Purkinje cell (primary cell): Measurements from ENCODE around the gene FOLR3. TPM values are rescaled to one million over a fixed set of nuclear protein-coding genes. Genes with fewer than 3 reads are reported as not detected.

Experiments used
- polyA plus RNA-seq: library from polyadenylated mRNA; unstranded; fragments of >200 nt; fragmentation: Nextera tagmentation; gene quantifications from 2 replicates; pipeline ENCODE4 v1.2.1, GENCODE V29; 2014

The FOLR3 gene
- polyA plus RNA-seq = not detected in 2 replicates

GRCh38 chr11:72135473-72135872 is at the start of gene FOLR3:
TSS of gene FOLR3 (plus strand) at chr11:72135725. CDS start at chr11:72135953, 228 bp downstream.

GRCh38 chr11:72102946-72103753 is 32.4 kb upstream of the FOLR3 start, which contains the start of gene LAMTOR1:
TSS of gene LAMTOR1 (minus strand) at chr11:72103297. CDS start at chr11:72103224, 73 bp downstream.

GRCh38 chr11:72105888-72106287 is 29.6 kb upstream of the FOLR3 start, which contains the start of gene TOMT:
TSS of gene TOMT (plus strand) at chr11:72105924. CDS start at chr11:72105952, 28 bp downstream.

GRCh38 chr11:72112143-72112977 is 23.2 kb upstream of the FOLR3 start, which contains the start of gene ANAPC15:
TSS of gene ANAPC15 (minus strand) at chr11:72112695. CDS start at chr11:72111276, 1,419 bp downstream.

Other genes with a start within 250 kb of the FOLR3 start
- 2.5 and 10.6 TPM in 2 replicates for gene XNDC1N, start 207.1 kb upstream of the FOLR3 start, polyA plus RNA-seq
- gene RNF121, start 206.7 kb upstream of the FOLR3 start, polyA plus RNA-seq = 1.7 and 4.5 TPM in 2 replicates
- gene IL18BP, start 136.8 kb upstream of the FOLR3 start, polyA plus RNA-seq = 0.92 and 1.7 TPM in 2 replicates
- 13.6 and 15.7 TPM in 2 replicates for gene NUMA1, start 55.2 kb upstream of the FOLR3 start, polyA plus RNA-seq
- 2.0 and 13.2 TPM in 2 replicates for gene LRRC51, start 54.9 kb upstream of the FOLR3 start, polyA plus RNA-seq
- gene LAMTOR1, start 32.4 kb upstream of the FOLR3 start, polyA plus RNA-seq = 53.8 and 85.9 TPM in 2 replicates
- not detected in 2 replicates for gene TOMT, start 29.8 kb upstream of the FOLR3 start, polyA plus RNA-seq
- gene ANAPC15, start 23.0 kb upstream of the FOLR3 start, polyA plus RNA-seq = 61.7 and 111 TPM in 2 replicates
- not detected in 2 replicates for gene FOLR1, start 56.4 kb downstream of the FOLR3 start, polyA plus RNA-seq
- not detected in 2 replicates for gene FOLR2, start 81.1 kb downstream of the FOLR3 start, polyA plus RNA-seq
- gene INPPL1, start 89.0 kb downstream of the FOLR3 start, polyA plus RNA-seq = 0.10 and 0.70 TPM in 2 replicates
- not detected in 2 replicates for gene PHOX2A, start 108.5 kb downstream of the FOLR3 start, polyA plus RNA-seq